Lower lobe of right lung (tissue), 2 donors: ENCODE measurements around the gene INPP4B. TPM values are rescaled to one million over a fixed set of nuclear protein-coding genes. Genes with fewer than 3 reads are reported as not detected.

Source experiments
- ATAC-seq, 2 donors: fragments of 200-7000 bp; cut with Tn5 transposase; one replicate each; pipeline ENCODE4 v1.9.1; 2020 to 2022; ENCODE audit warnings: mild to moderate bottlenecking in 2 of 2, moderate library complexity in 2 of 2
- DNase-seq: peaks from one replicate; pipeline ENCODE4 v3.0.0-alpha.2; 2020
- H3K27ac ChIP-seq: fragments of 200-600 bp; one replicate; pipeline ENCODE4 v1.8.0; 2022
- H3K27me3 ChIP-seq: fragments of 200-600 bp; one replicate; pipeline ENCODE4 v1.8.0; 2022; ENCODE audit warnings: low read depth
- H3K36me3 ChIP-seq: fragments of 200-600 bp; one replicate; pipeline ENCODE4 v1.8.0; 2022; ENCODE audit warnings: mild to moderate bottlenecking
- H3K4me1 ChIP-seq: fragments of 200-600 bp; one replicate; pipeline ENCODE4 v1.8.0; 2022
- H3K4me3 ChIP-seq: fragments of 200-600 bp; one replicate; pipeline ENCODE4 v1.8.0; 2022; ENCODE audit warnings: mild to moderate bottlenecking
- H3K9me3 ChIP-seq: fragments of 200-600 bp; one replicate; pipeline ENCODE4 v1.8.0; 2022
- intact Hi-C: fragments of 100-400 bp; cut with DNase I; formaldehyde crosslinking; loops from one replicate; pipeline ENCODE4 v1.11.0; 2022
- total RNA-seq: library from RNA; stranded (reverse); fragmentation: NEBNext Ultra II Directional; extraction: Animal tissue kit (Norgen Biotek cat#: 25700); gene quantifications from one replicate; pipeline ENCODE4 v1.2.1, GENCODE V29; 2021
- TF ChIP-seq, protein P1 (sequence below): fragments of 200-600 bp; IDR thresholded peaks from one replicate; pipeline ENCODE4 v1.8.0; 2022; ENCODE audit warnings: antibody characterized with exemption, mild to moderate bottlenecking
- donor health status: DM: no; HTN: yes; CAD: no; lungs with severe emphysema.

Gene INPP4B
- total RNA-seq, 1 donor from 2014 or later, result 12.1 TPM

DNA sequence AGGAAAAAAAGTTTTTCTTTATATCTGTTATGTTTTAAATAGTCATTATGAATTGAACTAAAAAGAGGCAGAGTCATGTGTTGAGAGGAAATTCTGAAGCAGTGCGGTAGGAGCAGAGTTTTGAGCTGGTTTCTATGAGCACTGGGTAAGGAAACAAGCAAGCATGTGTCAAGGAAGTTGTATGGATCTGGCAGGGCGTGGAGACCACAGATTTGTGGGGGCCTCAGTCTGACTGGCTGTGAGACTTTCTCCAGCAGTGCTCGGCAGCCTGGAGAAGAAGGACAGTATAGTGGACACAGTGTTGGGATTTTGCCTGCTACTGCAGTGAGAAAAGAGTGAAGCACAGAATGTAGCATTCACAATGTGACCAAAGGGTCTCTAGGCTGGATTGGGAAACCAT is 399.1 kb downstream of the INPP4B start:
- no peak overlapping the region for H3K4me3 ChIP-seq
- intact Hi-C loops, result no loop called here
- H3K27ac ChIP-seq, result no peak overlapping the region
- TF ChIP-seq, protein P1, sequence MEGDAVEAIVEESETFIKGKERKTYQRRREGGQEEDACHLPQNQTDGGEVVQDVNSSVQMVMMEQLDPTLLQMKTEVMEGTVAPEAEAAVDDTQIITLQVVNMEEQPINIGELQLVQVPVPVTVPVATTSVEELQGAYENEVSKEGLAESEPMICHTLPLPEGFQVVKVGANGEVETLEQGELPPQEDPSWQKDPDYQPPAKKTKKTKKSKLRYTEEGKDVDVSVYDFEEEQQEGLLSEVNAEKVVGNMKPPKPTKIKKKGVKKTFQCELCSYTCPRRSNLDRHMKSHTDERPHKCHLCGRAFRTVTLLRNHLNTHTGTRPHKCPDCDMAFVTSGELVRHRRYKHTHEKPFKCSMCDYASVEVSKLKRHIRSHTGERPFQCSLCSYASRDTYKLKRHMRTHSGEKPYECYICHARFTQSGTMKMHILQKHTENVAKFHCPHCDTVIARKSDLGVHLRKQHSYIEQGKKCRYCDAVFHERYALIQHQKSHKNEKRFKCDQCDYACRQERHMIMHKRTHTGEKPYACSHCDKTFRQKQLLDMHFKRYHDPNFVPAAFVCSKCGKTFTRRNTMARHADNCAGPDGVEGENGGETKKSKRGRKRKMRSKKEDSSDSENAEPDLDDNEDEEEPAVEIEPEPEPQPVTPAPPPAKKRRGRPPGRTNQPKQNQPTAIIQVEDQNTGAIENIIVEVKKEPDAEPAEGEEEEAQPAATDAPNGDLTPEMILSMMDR, result no peak
- H3K9me3 ChIP-seq, result no peaks in the 10 kb centered on the region
- H3K4me1 ChIP-seq, result no peaks in the 10 kb centered on the region
- H3K27me3 ChIP-seq, result no peaks in the 10 kb centered on the region
- H3K36me3 ChIP-seq, result no peaks in the 10 kb centered on the region
- ATAC-seq (no peak), DNase-seq (no peak)

DNA sequence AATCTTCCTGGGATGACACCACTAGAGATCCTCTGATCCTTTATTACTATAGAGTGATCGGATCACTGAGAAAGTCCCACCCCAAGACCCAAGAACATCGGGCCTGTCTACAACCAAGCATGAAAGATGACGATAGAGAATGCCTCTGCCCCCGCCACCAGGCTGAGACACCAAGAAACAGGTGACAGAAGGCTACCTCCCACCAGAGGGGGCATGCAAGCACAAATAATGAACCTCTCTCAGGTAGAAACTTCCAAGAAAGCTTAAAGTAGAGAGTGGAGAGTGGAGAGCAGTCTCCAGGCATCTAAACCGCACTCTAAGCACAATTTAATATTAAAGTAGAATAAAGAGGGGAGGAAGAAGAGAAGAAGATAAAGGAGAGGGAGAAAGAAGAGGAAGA is 402.6 kb downstream of the INPP4B start:
- H3K27ac ChIP-seq, result no peak overlapping the region
- intact Hi-C loops, result no loop called here
- H3K36me3 ChIP-seq, result no peaks in the 10 kb centered on the region
- DNase-seq (no peak), ATAC-seq (no peak)
- no peaks in the 10 kb centered on the region for H3K4me1 ChIP-seq
- H3K9me3 ChIP-seq, result no peaks in the 10 kb centered on the region
- TF ChIP-seq, protein P1, result no peak
- H3K27me3 ChIP-seq, result no peaks in the 10 kb centered on the region
- no peak overlapping the region for H3K4me3 ChIP-seq

DNA sequence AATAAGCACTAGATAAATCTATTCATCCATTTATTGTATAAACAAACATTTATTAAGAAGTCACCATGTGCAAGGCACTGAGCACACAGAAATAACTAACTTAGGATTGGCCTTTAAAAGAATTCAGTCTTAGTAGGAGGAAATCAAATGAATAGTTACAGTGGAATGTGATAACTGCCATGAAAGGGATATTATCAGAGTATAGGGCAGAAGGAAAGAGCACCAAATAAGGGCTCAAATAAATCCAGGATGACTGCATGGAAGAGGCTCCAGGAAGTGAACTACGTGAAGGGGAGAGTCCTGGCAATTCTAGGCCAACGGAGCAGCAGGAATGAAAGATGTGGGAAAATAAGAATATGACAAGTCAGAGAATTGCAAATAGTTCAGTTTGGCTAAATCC is 406.0 kb downstream of the INPP4B start:
- Histone ChIP-seq H3K4me3 (no peak overlapping the region), H3K36me3 (no peaks in the 10 kb centered on the region), H3K9me3 (no peaks in the 10 kb centered on the region), H3K27ac (no peak overlapping the region), H3K4me1 (no peaks in the 10 kb centered on the region), H3K27me3 (no peaks in the 10 kb centered on the region)
- no peak for ATAC-seq
- TF ChIP-seq, protein P1, result no peak
- no peak for DNase-seq
- intact Hi-C loops, result no loop called here

DNA sequence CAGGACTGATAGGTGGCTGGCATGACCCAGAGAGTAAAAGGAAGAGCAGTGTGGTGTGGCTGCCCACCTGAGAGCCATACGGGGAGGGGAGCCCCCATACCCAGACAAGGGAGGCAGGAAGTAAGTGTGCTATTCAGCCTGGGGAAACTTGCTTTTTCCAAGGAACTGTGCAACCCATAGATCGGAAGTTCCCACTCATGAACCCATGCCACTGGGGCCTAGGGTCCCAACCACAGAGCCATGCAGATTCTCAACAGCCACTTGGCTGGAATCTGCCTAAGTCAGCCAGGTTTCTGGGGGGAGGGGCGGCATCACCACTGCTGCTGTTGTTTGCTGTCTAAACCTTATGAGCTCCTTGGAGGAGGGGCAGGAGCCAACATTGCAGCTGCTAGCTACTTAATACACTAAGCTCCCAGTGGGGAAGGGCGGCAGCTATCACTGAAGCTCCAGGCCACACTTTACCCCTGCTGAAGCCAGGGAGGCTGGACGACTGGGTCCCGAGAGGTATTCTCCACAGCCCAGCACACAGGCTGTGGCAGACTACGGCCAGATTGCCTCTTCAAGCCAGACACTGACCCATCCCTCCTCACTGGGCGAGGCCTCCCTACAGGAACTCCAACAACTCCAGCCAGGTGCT is 410.4 kb downstream of the INPP4B start:
- no peaks in the 10 kb centered on the region for H3K4me1 ChIP-seq
- H3K9me3 ChIP-seq, result no peaks in the 10 kb centered on the region
- peak; percentile 28 for DNase-seq
- intact Hi-C loops, result no loop called here
- no peaks in the 10 kb centered on the region for H3K36me3 ChIP-seq
- no peak overlapping the region for H3K4me3 ChIP-seq
- ATAC-seq, result no peak
- no peaks in the 10 kb centered on the region for H3K27me3 ChIP-seq
- H3K27ac ChIP-seq, result no peak overlapping the region
- TF ChIP-seq, protein P1, result no peak

DNA sequence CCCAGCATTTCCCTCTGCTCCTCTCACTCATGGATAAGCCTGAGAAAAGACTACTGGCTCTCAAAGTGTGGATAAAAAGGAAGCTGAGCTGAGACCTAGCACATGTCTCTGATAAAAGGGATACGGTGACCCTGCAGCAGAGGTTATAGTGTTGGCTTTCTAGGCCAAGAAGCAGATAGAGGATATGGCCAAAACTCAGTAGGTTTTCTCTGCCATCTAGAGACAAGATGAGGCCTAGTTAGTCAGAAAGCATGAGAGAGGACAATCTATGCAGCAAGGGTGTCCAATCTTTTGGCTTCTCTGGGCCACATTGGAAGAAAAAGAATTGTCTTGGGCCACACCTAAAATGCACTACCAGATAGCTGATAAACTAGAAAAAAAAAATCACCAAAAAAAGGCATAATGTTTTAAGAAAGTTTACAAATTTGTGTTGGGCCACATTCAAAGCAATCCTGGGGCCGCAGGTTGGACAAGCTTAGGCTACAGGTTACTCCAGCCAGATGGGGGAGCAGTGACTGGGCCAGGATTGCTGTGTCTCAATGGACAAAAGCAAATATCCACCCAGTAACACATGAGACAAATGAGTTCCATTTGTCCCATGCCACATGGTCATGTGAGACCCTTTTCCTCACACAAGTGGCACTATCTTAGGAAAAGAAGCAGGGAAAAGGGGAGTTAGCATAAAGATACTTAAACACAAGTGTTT is 411.4 kb downstream of the INPP4B start:
- Histone ChIP-seq H3K4me1 (no peaks in the 10 kb centered on the region), H3K27ac (no peak overlapping the region), H3K27me3 (no peaks in the 10 kb centered on the region), H3K9me3 (no peaks in the 10 kb centered on the region), H3K4me3 (no peak overlapping the region), H3K36me3 (no peaks in the 10 kb centered on the region)
- intact Hi-C loops, result no loop called here
- no peak for DNase-seq
- no peak for ATAC-seq
- TF ChIP-seq, protein P1, result no peak
